Stimulated activated memory B cell treated with anti-CD40 and anti-IgM and Interleukin-4, amounts not matched to agents 10 μg/mL and 1 μg/mL and 100 μg/mL, for 72 hours (primary cell): ENCODE data around the gene DHRS4.
A peak's percentile ranks its signal among the peaks of the same experiment; 100 is the strongest.
"Not testable (repeated sequence)": the region's sequence is repeated elsewhere in the genome, so short reads cannot be mapped to it uniquely, and the experiment has no call there.

Experiments used
- ATAC-seq: fragments of 150-1000 bp; cut with Tn5 transposase; 2 replicates; pipeline ENCODE4 v1.10.0; 2021
- H3K27ac Mint-ChIP-seq: one replicate; pipeline ENCODE4 v1.8.0; 2022; ENCODE audit warnings: mild to moderate bottlenecking, mixed read lengths
- H3K27me3 Mint-ChIP-seq: one replicate; pipeline ENCODE4 v1.8.0; 2022; ENCODE audit warnings: mixed read lengths
- H3K36me3 Mint-ChIP-seq: one replicate; pipeline ENCODE4 v1.8.0; 2022; ENCODE audit warnings: mixed read lengths
- H3K4me1 Mint-ChIP-seq: one replicate; pipeline ENCODE4 v1.8.0; 2022; ENCODE audit warnings: mixed read lengths
- H3K4me3 Mint-ChIP-seq: one replicate; pipeline ENCODE4 v1.8.0; 2022; ENCODE audit warnings: mild to moderate bottlenecking, moderate library complexity, mixed read lengths
- H3K9me3 Mint-ChIP-seq: one replicate; pipeline ENCODE4 v1.8.0; 2022; ENCODE audit warnings: mixed read lengths

Gene DHRS4

GRCh38 chr14:23988607-23989363 lies 35.2 kb downstream of the DHRS4 start, which contains the start of gene DHRS4L2:
DHRS4L2 (plus strand) TSS chr14:23988929; CDS start chr14:23988948, 19 bp downstream.
- Mint-ChIP-seq H3K4me3 (peak within 1 kb of the TSS; percentile 82), H3K27ac (peak within 1 kb of the TSS; percentile 80), H3K4me1 (peaks cover 20% of the 10 kb centered on the region)
- peak; percentile 92 for ATAC-seq
- not testable (repeated sequence) for H3K27me3 Mint-ChIP-seq, H3K9me3 Mint-ChIP-seq, H3K36me3 Mint-ChIP-seq

GRCh38 chr14:23989734-23990445 lies 36.3 kb downstream of the DHRS4 start:
- Mint-ChIP-seq H3K27ac (peak overlapping the region; percentile 80), H3K4me3 (peak overlapping the region; percentile 82), H3K4me1 (peaks cover 20% of the 10 kb centered on the region)
- H3K9me3 Mint-ChIP-seq, H3K27me3 Mint-ChIP-seq, ATAC-seq, H3K36me3 Mint-ChIP-seq: not testable (repeated sequence)

- not testable (repeated sequence) for H3K27ac Mint-ChIP-seq, H3K36me3 Mint-ChIP-seq, ATAC-seq, H3K9me3 Mint-ChIP-seq, H3K4me3 Mint-ChIP-seq, H3K27me3 Mint-ChIP-seq
- H3K4me1 Mint-ChIP-seq, result peaks cover 20% of the 10 kb centered on the region
Observed at GRCh38 chr14:23990961-23991360, 37.4 kb downstream of the DHRS4 start.

- H3K9me3 Mint-ChIP-seq, H3K27ac Mint-ChIP-seq, H3K4me3 Mint-ChIP-seq, ATAC-seq, H3K27me3 Mint-ChIP-seq, H3K36me3 Mint-ChIP-seq: not testable (repeated sequence)
- peaks cover 19% of the 10 kb centered on the region for H3K4me1 Mint-ChIP-seq
Observed at GRCh38 chr14:23993042-23993441, 39.5 kb downstream of the DHRS4 start.

- not testable (repeated sequence) for H3K4me3 Mint-ChIP-seq, H3K36me3 Mint-ChIP-seq, H3K27ac Mint-ChIP-seq, ATAC-seq, H3K4me1 Mint-ChIP-seq, H3K27me3 Mint-ChIP-seq, H3K9me3 Mint-ChIP-seq
Observed at GRCh38 chr14:23996009-23996408, 42.4 kb downstream of the DHRS4 start.

GRCh38 chr14:23996825-23997224 lies 43.3 kb downstream of the DHRS4 start:
- H3K4me1 Mint-ChIP-seq, ATAC-seq, H3K4me3 Mint-ChIP-seq, H3K27ac Mint-ChIP-seq, H3K36me3 Mint-ChIP-seq, H3K9me3 Mint-ChIP-seq, H3K27me3 Mint-ChIP-seq: not testable (repeated sequence)

- not testable (repeated sequence) for H3K27ac Mint-ChIP-seq, H3K36me3 Mint-ChIP-seq, ATAC-seq, H3K4me1 Mint-ChIP-seq, H3K27me3 Mint-ChIP-seq, H3K9me3 Mint-ChIP-seq, H3K4me3 Mint-ChIP-seq
Observed at GRCh38 chr14:23999640-24000039, 46.1 kb downstream of the DHRS4 start.

GRCh38 chr14:24001078-24001477 lies 47.5 kb downstream of the DHRS4 start:
- H3K4me3 Mint-ChIP-seq, H3K9me3 Mint-ChIP-seq, H3K36me3 Mint-ChIP-seq, H3K4me1 Mint-ChIP-seq, H3K27me3 Mint-ChIP-seq, H3K27ac Mint-ChIP-seq, ATAC-seq: not testable (repeated sequence)

GRCh38 chr14:24001679-24002078 lies 48.1 kb downstream of the DHRS4 start:
- ATAC-seq, result peak; percentile 79
- H3K36me3 Mint-ChIP-seq, H3K27ac Mint-ChIP-seq, H3K27me3 Mint-ChIP-seq, H3K4me1 Mint-ChIP-seq, H3K9me3 Mint-ChIP-seq, H3K4me3 Mint-ChIP-seq: not testable (repeated sequence)

GRCh38 chr14:24006471-24006816 lies 52.9 kb downstream of the DHRS4 start:
- H3K27ac Mint-ChIP-seq, H3K27me3 Mint-ChIP-seq: not testable (repeated sequence)
- peak overlapping the region; percentile 79 for H3K4me3 Mint-ChIP-seq

GRCh38 chr14:24006817-24007652 lies 53.5 kb downstream of the DHRS4 start:
- not testable (repeated sequence) for H3K27me3 Mint-ChIP-seq

More at GRCh38 chr14:24006471-24006816, 52.9 kb downstream of the DHRS4 start:
- peaks cover 28% of the 10 kb centered on the region for H3K4me1 Mint-ChIP-seq
- ATAC-seq, result peak; percentile 50
- H3K36me3 Mint-ChIP-seq, H3K9me3 Mint-ChIP-seq: not testable (repeated sequence)

GRCh38 chr14:24011051-24011450 lies 57.5 kb downstream of the DHRS4 start:
- no peak for ATAC-seq
- no peak overlapping the region for H3K4me3 Mint-ChIP-seq
- H3K27ac Mint-ChIP-seq, result peak overlapping the region; percentile 61
- no peaks in the 10 kb centered on the region for H3K27me3 Mint-ChIP-seq
- H3K36me3 Mint-ChIP-seq, result no peaks in the 10 kb centered on the region
- no peaks in the 10 kb centered on the region for H3K9me3 Mint-ChIP-seq
- H3K4me1 Mint-ChIP-seq, result peaks cover 28% of the 10 kb centered on the region

More at GRCh38 chr14:24006817-24007652, 53.5 kb downstream of the DHRS4 start:
- H3K4me1 Mint-ChIP-seq, result peaks cover 28% of the 10 kb centered on the region
- peak overlapping the region; percentile 79 for H3K27ac Mint-ChIP-seq
- not testable (repeated sequence) for H3K36me3 Mint-ChIP-seq, H3K9me3 Mint-ChIP-seq
- H3K4me3 Mint-ChIP-seq, result peak overlapping the region; percentile 79
- ATAC-seq, result peak; percentile 97

- peaks cover 33% of the 10 kb centered on the region for H3K4me1 Mint-ChIP-seq
- not testable (repeated sequence) for H3K4me3 Mint-ChIP-seq, ATAC-seq, H3K36me3 Mint-ChIP-seq, H3K27me3 Mint-ChIP-seq, H3K9me3 Mint-ChIP-seq, H3K27ac Mint-ChIP-seq
Observed at GRCh38 chr14:24012726-24013273, 59.2 kb downstream of the DHRS4 start.

GRCh38 chr14:24013654-24014514 lies 60.3 kb downstream of the DHRS4 start:
- Mint-ChIP-seq H3K36me3 (no peaks in the 10 kb centered on the region), H3K4me1 (peaks cover 25% of the 10 kb centered on the region), H3K27me3 (no peaks in the 10 kb centered on the region), H3K9me3 (no peaks in the 10 kb centered on the region), H3K27ac (no peak overlapping the region), H3K4me3 (no peak overlapping the region)
- peak; percentile 80 for ATAC-seq
